DMS53 treated with DMSO at 0.1 percent for 48 hours (cell line): ENCODE measurements around the gene TGM4.

Source experiments
- DNase-seq: peaks from one replicate; lab custom pipeline; 2025; ENCODE audit not compliant: unreplicated experiment; lab: John Stamatoyannopoulos, UW

TGM4 gene

DNA sequence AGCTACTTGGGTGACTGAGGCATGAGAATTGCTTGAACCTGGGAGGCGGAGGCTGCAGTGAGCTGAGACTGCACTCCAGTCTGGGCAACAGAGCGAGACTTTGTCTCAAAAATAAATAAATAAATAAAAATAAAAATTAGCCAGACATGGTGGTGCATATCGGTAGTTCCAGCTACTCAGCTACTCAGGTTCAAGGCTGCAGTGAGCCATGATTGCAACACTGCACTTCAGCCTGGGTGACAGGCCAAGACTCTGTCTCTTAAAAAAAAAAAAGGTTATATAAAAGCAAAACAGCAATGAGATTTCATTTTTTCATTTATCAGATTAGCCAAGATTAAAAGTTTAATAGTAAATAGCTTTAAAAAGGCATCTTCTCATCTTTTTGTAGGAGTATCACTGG is 2.9 kb downstream of the TGM4 start:
- no peak for DNase-seq

- no peak for DNase-seq
Measured at GRCh38 chr3:44880284-44880683, 5.9 kb downstream of the TGM4 start.

GRCh38 chr3:44883213-44883955 is 9.0 kb downstream of the TGM4 start:
- DNase-seq: no peak

DNA sequence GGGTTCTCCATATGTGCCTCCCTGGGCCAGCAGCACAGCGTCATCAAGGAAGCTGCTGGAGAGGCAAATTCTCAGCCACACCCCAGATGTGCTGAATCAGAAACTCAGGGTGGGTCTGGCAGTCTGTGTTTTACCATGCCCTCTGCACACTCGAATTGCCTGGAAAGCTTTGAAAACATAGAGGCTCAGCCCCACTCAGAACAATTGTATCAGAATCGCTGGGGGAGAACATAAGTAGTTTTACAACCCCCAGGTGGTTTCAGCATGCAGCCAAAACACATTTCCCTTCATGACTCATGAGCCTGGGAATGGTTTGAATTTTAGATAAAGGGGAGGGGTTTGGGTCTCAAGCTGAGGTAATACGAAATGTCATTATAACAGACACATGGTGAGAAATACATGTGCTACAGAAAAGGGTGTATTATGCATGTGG is 9.6 kb downstream of the TGM4 start:
- no peak for DNase-seq

DNA sequence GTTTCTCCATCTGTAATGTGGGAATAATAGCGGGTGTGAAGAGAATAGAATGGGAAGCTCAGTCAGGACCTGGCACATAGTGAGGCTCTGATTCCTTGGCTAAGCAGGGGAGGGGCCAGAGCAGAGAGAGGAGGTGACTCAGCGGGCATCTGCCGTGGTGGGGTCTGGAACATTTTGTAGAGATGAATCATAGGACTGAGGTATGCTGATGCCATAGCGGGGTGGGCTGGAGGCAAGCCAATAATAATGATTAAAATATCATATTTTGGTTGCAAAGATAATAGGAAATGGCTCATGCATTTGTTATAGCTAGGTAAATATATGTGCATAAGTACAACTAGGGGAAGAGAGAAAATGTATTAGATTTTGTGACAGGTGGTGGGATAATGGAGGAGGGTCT is 11.2 kb downstream of the TGM4 start:
- DNase-seq: no peak

- DNase-seq: no peak
Measured at GRCh38 chr3:44886561-44886960, 12.2 kb downstream of the TGM4 start.

GRCh38 chr3:44887101-44887500 is 12.7 kb downstream of the TGM4 start:
- no peak for DNase-seq

GRCh38 chr3:44890258-44890657 is 15.8 kb downstream of the TGM4 start:
- no peak for DNase-seq

DNA sequence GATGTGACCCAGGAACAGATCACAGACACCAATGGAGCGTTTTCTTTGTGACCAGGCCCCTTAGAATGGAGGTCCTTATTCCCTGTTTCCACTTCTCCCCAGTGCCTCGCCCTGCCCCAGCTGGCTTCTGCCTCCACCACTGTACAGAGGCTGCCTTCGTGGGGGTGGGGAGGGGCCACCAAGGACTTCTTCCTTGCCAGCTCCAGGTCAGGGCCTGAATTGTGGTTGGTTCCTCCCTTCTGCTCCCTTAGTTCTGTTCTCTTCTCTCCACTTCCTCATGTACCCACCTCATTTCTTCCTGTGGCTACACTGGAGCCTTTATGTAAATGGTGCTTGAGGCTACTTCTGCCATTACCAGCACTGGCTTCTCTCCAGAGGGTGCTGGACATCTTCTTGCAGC is 16.4 kb downstream of the TGM4 start:
- no peak for DNase-seq

GRCh38 chr3:44892689-44893088 is 18.3 kb downstream of the TGM4 start:
- DNase-seq: no peak

DNA sequence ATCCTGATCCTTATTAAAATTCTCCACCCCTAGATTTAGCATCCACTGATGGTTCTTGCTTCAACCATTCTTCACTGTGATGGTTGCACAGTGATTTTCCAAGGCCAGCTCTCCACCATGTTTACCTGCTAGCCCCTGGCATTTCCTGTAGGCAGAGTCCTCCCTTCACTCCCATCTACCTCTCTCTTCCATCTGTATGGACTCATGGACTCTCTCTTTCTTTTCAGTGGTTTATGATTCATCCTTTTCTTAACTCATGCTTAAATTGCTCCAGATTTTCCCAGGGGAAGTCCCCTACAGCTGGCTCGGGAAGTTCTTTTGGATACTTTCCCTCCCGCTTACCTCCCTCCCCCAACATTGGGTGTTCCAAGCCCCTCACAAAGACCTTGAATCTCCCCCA is 18.7 kb downstream of the TGM4 start:
- no peak for DNase-seq

GRCh38 chr3:44894485-44894884 is 20.1 kb downstream of the TGM4 start:
- DNase-seq: no peak

DNA sequence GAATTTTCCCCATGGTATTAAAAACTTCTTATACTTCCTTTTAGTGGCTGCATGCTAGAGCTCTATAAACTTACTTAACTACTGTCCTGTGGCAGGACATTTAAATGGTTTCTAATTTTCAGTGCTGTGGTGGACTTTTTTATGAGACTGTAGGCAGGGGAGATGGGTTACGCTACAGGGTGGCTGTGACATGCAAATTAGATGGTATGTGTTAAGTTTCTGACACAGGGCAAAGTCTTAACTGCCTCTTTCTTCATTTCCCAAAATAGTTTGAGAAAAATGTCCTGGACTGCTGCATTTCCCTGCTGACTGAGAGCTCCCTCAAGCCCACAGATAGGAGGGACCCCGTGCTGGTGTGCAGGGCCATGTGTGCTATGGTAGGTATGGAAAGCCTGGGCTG is 22.0 kb downstream of the TGM4 start:
- DNase-seq: no peak

GRCh38 chr3:44899683-44900367 is 25.4 kb downstream of the TGM4 start:
- no peak for DNase-seq

- DNase-seq: no peak
Measured at GRCh38 chr3:44902628-44903027, 28.2 kb downstream of the TGM4 start.

- DNase-seq: no peak
Measured at GRCh38 chr3:44903314-44903713, 28.9 kb downstream of the TGM4 start.

- no peak for DNase-seq
Measured at GRCh38 chr3:44903751-44904150, 29.3 kb downstream of the TGM4 start.

GRCh38 chr3:44905446-44906157 is 31.2 kb downstream of the TGM4 start:
- DNase-seq: no peak

GRCh38 chr3:44906997-44907396 is 32.6 kb downstream of the TGM4 start:
- no peak for DNase-seq

- no peak for DNase-seq
Measured at GRCh38 chr3:44907612-44908011, 33.2 kb downstream of the TGM4 start.

GRCh38 chr3:44909063-44909462 is 34.7 kb downstream of the TGM4 start:
- DNase-seq: no peak

GRCh38 chr3:44910693-44911092 is 36.3 kb downstream of the TGM4 start:
- no peak for DNase-seq
